ENCODE measurements around the gene GPR176.

DNA sequence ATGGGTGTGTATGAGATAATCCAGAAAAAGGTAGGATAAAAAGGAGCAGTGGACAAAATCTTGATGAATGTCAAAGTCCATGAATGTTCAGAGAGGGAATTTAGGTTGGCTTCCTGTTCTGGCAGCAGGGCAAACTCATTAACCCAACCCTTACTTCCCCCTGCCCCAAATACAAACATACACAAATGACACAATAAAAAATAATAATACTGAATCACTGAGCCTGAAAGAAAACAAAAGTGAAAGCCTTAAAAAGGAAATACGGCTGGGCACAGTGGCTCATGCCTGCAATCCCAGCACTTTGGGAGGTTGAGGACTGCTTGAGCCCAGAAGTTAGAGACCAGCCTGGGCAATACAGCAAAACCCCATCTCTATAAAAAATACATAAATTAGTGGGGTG lies 62.9 kb downstream of the GPR176 start:
- TF ChIP-seq CTCF (IDR thresholded peaks at IDR 0.05; ENCODE audit: poor library complexity) (no peak), EZH2 (IDR thresholded peaks at IDR 0.05; ENCODE audit: borderline replicate concordance) (no peak)
